HG02870 (cell line): ENCODE data around the gene ASTN2.

Experiments used
- ATAC-seq: cut with Tn5 transposase; IDR thresholded peaks from one replicate; pipeline ENCODE4 v1.9.1; 2021; ENCODE audit warnings: mild to moderate bottlenecking, moderate library complexity; ENCODE audit not compliant: unreplicated experiment

Gene ASTN2

GRCh38 chr9:117180896-117181445 is 233.9 kb downstream of the ASTN2 start:
- no peak for ATAC-seq

- no peak for ATAC-seq
Observed at GRCh38 chr9:117178596-117179375, 236.1 kb downstream of the ASTN2 start.

- no peak for ATAC-seq
Observed at GRCh38 chr9:117170567-117170966, 244.3 kb downstream of the ASTN2 start.

GRCh38 chr9:117169089-117169621 is 245.7 kb downstream of the ASTN2 start:
- ATAC-seq: no peak

- ATAC-seq: no peak
Observed at GRCh38 chr9:117164512-117164911, 250.3 kb downstream of the ASTN2 start.

GRCh38 chr9:117160254-117160653 is 254.6 kb downstream of the ASTN2 start:
- ATAC-seq: no peak

GRCh38 chr9:117156771-117157535 is 257.9 kb downstream of the ASTN2 start:
- ATAC-seq: no peak

GRCh38 chr9:117156144-117156688 is 258.6 kb downstream of the ASTN2 start:
- ATAC-seq: no peak

- ATAC-seq: no peak
Observed at GRCh38 chr9:117153021-117153420, 261.8 kb downstream of the ASTN2 start.

- ATAC-seq: no peak
Observed at GRCh38 chr9:117151716-117152115, 263.1 kb downstream of the ASTN2 start.

- no peak for ATAC-seq
Observed at GRCh38 chr9:117149996-117150395, 264.9 kb downstream of the ASTN2 start.

GRCh38 chr9:117145811-117146490 is 268.9 kb downstream of the ASTN2 start:
- no peak for ATAC-seq

- no peak for ATAC-seq
Observed at GRCh38 chr9:117145081-117145480, 269.8 kb downstream of the ASTN2 start.

GRCh38 chr9:117138231-117138630 is 276.6 kb downstream of the ASTN2 start:
- no peak for ATAC-seq

GRCh38 chr9:117136461-117136860 is 278.4 kb downstream of the ASTN2 start:
- no peak for ATAC-seq

GRCh38 chr9:117135501-117136098 is 279.3 kb downstream of the ASTN2 start:
- no peak for ATAC-seq

GRCh38 chr9:117134826-117135500 is 279.9 kb downstream of the ASTN2 start:
- ATAC-seq: no peak

- no peak for ATAC-seq
Observed at GRCh38 chr9:117126871-117127270, 288.0 kb downstream of the ASTN2 start.

GRCh38 chr9:117125531-117125930 is 289.3 kb downstream of the ASTN2 start:
- no peak for ATAC-seq

- no peak for ATAC-seq
Observed at GRCh38 chr9:117123729-117124128, 291.1 kb downstream of the ASTN2 start.
